GM12872 (cell line): ENCODE data around the gene MCMBP.

ENCODE experiments used
- CTCF ChIP-seq: IDR thresholded peaks from 3 replicates; pipeline ENCODE4 v1.5.1; 2011; ENCODE audit warnings: low read depth, mild to moderate bottlenecking, low read length, moderate library complexity; ENCODE audit not compliant: insufficient read depth

Gene MCMBP

DNA sequence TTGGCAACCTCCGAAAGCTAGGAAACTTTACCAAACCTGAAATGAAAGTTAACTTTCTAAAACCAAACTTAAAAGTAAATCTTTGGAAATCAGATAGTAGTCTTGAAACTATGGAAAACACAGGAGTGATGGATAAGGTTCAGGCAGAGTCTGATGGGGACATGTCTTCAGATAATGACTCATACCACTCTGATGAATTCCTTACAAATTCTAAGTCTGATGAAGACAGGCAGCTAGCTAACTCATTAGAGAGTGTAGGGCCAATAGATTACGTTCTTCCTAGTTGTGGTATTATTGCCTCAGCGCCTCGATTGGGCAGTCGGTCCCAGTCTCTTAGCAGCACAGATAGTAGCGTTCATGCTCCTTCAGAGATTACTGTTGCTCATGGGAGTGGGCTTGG lies 45.9 kb downstream of the MCMBP start:
- TF ChIP-seq CTCF: no peak

DNA sequence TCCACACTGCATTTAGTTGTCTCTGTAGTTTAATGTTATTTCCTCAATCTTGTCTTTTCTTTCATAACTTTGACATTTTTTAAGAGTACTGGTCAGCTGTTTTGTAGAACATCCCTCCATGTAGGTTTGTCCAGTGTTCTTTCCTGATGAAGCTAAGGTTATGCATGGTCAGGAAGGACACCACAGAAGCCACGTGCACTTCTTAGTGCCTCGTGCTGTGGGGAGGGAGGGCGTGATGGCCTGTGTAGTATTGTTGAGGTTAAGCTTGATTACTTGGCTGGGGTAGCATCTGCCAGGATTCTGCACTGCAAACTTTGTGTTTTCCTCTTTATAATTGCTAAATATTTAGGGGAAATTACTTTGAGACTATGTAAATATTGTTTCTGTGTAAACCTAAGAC lies 48.3 kb downstream of the MCMBP start:
- no peak for TF ChIP-seq CTCF

GRCh38 chr10:119821182-119821581 lies 51.5 kb downstream of the MCMBP start:
- no peak for TF ChIP-seq CTCF

DNA sequence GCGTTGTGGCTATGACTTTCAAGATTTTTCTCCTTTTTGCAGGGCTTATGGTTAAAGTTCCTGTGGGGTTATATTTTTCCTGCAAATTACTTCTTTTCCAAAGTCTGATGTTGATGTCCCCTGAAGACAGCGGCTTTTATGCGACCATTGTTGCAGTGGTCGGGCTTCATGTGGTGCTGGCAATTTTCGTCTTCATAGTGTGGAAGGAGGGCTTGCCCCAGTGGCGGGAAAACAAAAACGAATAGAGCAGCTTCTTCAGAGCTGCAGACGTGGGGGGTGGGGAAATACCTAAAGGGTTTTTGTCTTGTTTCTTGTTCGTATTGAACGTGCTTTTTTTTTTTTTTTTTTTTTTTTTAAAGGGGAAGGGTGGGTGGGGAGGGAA lies 53.8 kb downstream of the MCMBP start:
- no peak for TF ChIP-seq CTCF

DNA sequence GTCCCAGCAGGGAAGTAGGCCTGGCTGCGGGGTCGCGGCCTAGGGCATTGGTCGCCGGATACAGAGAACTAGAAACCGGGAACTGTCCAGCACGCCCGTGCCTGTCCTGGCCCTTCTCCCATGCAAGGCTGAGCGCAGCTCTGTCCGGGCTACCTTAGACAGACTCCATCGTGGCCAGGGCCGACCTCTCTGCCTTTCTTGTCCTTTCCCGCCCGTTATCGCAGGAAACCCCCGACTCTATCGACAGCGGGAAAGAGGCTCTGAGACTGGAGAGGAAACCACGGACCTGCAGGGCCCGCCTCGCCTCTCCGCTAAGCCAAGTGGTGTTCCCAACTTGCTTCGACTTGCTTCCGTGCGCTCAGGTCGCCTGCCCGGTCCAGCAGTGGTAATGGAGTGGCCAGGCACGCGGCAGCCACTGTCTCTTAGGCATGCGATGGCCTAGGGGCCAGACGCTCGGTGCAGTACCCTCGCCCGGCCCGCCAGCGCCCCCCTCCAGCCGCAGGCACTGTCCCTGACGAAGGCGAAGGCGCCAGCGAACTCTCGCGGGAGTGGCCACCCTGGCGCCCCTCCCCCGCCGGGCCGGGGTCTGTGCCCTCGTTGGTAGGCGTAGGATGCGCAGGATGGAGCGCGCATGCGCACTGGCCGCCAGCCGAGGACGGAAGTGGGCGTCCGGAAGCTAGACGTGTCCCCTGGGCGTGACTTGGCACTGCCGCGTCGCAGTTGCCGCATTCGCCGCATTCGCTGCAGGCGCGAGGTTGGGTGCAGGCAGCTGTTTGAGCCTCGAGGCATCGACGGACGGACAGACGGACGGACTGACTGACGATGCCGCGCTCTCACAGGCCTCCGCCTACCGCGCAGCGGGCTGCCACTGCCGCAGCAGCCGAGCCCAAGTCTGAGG lies 54.4 kb downstream of the MCMBP start:
- no peak for TF ChIP-seq CTCF

DNA sequence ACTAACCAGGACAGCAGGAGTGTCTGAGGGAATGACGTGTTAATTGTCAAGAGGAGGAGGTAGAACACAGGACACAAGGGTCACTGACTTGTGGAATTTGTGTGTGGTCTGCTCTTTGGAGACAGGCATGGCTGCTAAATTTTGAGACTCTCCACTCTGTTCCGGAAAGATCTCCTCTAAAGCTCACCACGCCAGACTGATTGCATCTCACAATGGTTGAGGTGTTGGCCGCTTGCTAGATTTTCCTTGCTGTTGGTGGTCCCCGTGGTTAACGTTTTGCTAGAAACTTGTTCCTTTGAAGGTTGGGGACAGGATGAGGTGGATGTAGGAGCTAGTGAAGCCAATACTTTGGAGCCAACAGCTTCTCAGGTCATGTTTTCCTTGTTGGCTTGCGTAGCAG lies 57.0 kb downstream of the MCMBP start:
- no peak for TF ChIP-seq CTCF

DNA sequence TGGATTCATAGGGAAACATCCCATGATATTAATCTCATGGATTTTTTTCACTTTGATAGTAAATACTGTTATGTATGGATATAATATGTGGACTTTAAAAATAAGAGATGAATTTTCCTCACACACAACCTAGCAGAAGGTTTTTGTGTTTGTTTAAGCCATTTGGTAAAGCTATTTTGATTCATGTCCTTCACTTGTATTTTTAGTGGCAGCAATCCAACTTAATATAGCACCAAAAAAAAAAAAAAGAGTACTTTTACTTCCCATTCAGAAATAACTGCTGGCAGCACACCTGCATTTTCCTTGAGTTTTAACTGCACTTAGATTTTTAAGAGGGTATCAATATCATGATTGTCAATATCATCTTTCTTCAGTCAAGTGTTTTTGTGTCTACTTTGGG lies 60.0 kb downstream of the MCMBP start:
- no peak for TF ChIP-seq CTCF

DNA sequence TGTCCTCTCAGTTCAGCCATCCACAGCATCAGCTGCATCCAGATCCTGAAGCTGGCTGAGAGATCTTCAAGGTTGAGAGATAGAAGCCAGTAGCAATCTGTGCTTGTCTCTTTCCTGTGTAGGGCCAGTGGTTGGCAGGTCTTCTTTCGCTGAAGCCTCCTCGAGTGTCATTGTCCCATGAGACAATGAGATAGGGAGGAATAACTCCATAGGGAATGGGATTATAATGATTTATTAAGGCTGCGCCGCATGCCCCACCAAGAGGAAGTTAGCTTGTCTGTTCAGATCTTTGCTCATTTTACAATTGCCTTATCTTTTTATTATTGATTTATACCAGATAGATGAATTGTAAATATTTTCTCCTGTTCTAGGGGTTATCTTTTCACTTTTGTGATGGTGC lies 61.5 kb downstream of the MCMBP start:
- TF ChIP-seq CTCF: no peak
